ENCODE results near the gene GFRA4. TPM values are rescaled to one million over a fixed set of nuclear protein-coding genes. Genes with fewer than 3 reads are reported as not detected.

Gene GFRA4
- total and polyA plus RNA-seq, 2 donors (not counting 3 experiments of a cell fraction or from before 2014, with no cell fraction given), result not detected

DNA sequence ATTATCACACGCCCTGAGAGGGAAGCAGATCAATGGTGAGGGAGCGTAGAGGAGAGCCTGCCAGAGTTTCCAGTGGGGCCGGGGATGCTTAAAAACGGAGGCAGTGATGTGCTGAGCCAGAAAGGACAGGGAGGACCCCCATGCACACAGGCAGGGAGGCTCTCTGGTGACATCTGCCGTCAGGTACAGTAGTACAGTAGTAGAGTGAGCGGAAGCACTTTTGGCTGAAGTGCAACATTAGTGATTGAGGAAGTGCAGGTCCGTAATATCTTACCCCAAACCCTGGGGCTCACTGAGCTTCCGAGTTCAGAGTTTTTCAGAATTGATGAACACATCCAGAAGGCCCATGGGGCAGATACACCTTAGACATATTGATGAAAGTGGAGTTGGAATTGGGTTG, 42.1 kb downstream of the GFRA4 start:
- Histone ChIP-seq H3K27me3 (ENCODE audit: control insufficient read depth in 2 of 2, insufficient read depth in 2 of 2, low read length in 2 of 2) (no peaks in the 10 kb centered on the region), H2AFZ (ENCODE audit: low read depth, low read length) (no peak overlapping the region), H3K4me3 (replicated peaks in 1 of 3; ENCODE audit: insufficient read depth in 1 of 3, low read depth in 1 of 3, low read length in 3 of 3) (no peak overlapping the region), H3K79me2 (ENCODE audit: control insufficient read depth, insufficient read depth, low read length) (no peaks in the 10 kb centered on the region), H3K4me1 (ENCODE audit: control insufficient read depth, extremely low read depth, insufficient read depth, low read length) (no peaks in the 10 kb centered on the region), H3K27ac (ENCODE audit: insufficient read depth, low read depth, low read length) (no peak overlapping the region), H3K36me3 (ENCODE audit: control insufficient read depth in 2 of 2, extremely low read depth in 1 of 2, insufficient read depth in 2 of 2, low read length in 2 of 2) (no peaks in the 10 kb centered on the region), H3K9me1 (replicated peaks; ENCODE audit: control insufficient read depth, extremely low read depth, insufficient read depth, low read length) (no peaks in the 10 kb centered on the region), H3K9me3 (replicated peaks; ENCODE audit: control insufficient read depth, insufficient read depth, low read length) (no peaks in the 10 kb centered on the region), H3K4me2 (ENCODE audit: insufficient read depth, low read length) (no peak overlapping the region), H4K20me1 (replicated peaks; ENCODE audit: control insufficient read depth, extremely low read depth, insufficient read depth, low read length) (no peaks in the 10 kb centered on the region), H3K9ac (replicated peaks; ENCODE audit: extremely low read depth, insufficient read depth, low read length) (no peak overlapping the region)
- ChIA-PET CTCF (interaction anchor here (1.0 to 1.2 kb wide), 2 partner anchors 8 to 11 kb away, joined by 3 read pairs; no protein-coding TSS in a partner anchor), POLR2A (no interaction called here)
- intact Hi-C loops (cut with micrococcal nuclease) (no loop called here), dilution Hi-C loops (cut with MboI; ENCODE audit: extremely low pct_ligation_motif_present, low sequenced_read_pairs) (no loop called here)
- no peak for TF ChIP-seq EZH2 (IDR thresholded peaks at IDR 0.05; ENCODE audit: borderline replicate concordance, low read depth, low read length, severe bottlenecking)
- TF ChIP-seq CTCF (IDR thresholded peaks at IDR 0.05; ENCODE audit: extremely low read depth in 1 of 2, insufficient read depth in 1 of 2, low read depth in 1 of 2, low read length in 2 of 2), result no peak
- no peak for TF ChIP-seq JUN (IDR thresholded peaks at IDR 0.05; ENCODE audit: borderline replicate concordance, insufficient read depth, insufficient read length, low read depth)
- FAIRE-seq, result no peak
- BruUV-seq (replicated peaks), result no TSS peak
- DNase-seq (ENCODE audit: low read depth, low spot score), result no peak

DNA sequence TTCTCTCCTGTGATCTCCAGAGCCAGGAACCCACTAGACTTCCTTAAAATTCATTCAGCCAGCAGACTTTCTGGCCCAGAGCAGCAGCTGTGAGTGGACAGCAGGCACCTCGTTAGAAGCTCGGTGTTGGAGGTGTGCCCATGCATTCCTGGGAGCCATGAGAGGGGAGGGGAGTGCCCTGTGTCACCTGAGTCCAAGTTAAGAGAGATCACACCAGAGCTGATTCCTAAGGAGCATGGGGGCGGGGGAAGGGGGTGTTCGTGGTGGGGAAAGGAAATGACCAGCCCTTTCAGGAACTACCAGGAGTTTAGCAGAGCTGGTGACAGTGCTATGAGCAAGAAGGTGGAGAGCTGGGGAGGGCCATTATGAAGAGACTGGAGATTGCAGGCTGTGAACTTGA, 46.9 kb downstream of the GFRA4 start:
- no peaks in the 10 kb centered on the region for H4K20me1 ChIP-seq (replicated peaks; ENCODE audit: control insufficient read depth, extremely low read depth, insufficient read depth, low read length)
- CTCF ChIA-PET, result no interaction called here
- TF ChIP-seq EZH2 (IDR thresholded peaks at IDR 0.05; ENCODE audit: borderline replicate concordance, low read depth, low read length, severe bottlenecking) (no peak), POLR2A (IDR thresholded peaks at IDR 0.05; ENCODE audit: low read depth, low read length) (no peak), POLR2AphosphoS5 (IDR thresholded peaks at IDR 0.05; ENCODE audit: insufficient read depth, low read depth, low read length) (no peak), MYC (IDR thresholded peaks at IDR 0.05; ENCODE audit: low read depth, low read length) (no peak), CTCF (IDR thresholded peaks at IDR 0.05; ENCODE audit: extremely low read depth in 1 of 2, insufficient read depth in 1 of 2, low read depth in 1 of 2, low read length in 2 of 2) (no peak), GATA2 (IDR thresholded peaks at IDR 0.05; ENCODE audit: insufficient read depth, insufficient read length, low read depth, low read length) (no peak), JUN (IDR thresholded peaks at IDR 0.05; ENCODE audit: borderline replicate concordance, insufficient read depth, insufficient read length, low read depth) (no peak), FOS (IDR thresholded peaks at IDR 0.05; ENCODE audit: borderline replicate concordance, insufficient read depth, low read length) (no peak)
- TF ChIP-seq, protein P1, sequence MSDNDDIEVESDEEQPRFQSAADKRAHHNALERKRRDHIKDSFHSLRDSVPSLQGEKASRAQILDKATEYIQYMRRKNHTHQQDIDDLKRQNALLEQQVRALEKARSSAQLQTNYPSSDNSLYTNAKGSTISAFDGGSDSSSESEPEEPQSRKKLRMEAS (IDR thresholded peaks at IDR 0.05; ENCODE audit: insufficient read depth, insufficient read length), result no peak
- no peak overlapping the region for H2AFZ ChIP-seq (ENCODE audit: low read depth, low read length)
- DNase-seq (ENCODE audit: low read depth, low spot score), result peak; percentile 9
- no peaks in the 10 kb centered on the region for H3K36me3 ChIP-seq (ENCODE audit: control insufficient read depth in 2 of 2, extremely low read depth in 1 of 2, insufficient read depth in 2 of 2, low read length in 2 of 2)
- H3K4me3 ChIP-seq (replicated peaks in 1 of 3; ENCODE audit: insufficient read depth in 1 of 3, low read depth in 1 of 3, low read length in 3 of 3), result no peak overlapping the region
- dilution Hi-C loops (cut with MboI; ENCODE audit: extremely low pct_ligation_motif_present, low sequenced_read_pairs) (no loop called here), intact Hi-C loops (cut with micrococcal nuclease) (no loop called here)
- no peak overlapping the region for H3K27ac ChIP-seq (ENCODE audit: insufficient read depth, low read depth, low read length)
- BruUV-seq (replicated peaks), result no TSS peak
- no peak overlapping the region for H3K9ac ChIP-seq (replicated peaks; ENCODE audit: extremely low read depth, insufficient read depth, low read length)
- no peaks in the 10 kb centered on the region for H3K9me3 ChIP-seq (replicated peaks; ENCODE audit: control insufficient read depth, insufficient read depth, low read length)
- H3K9me1 ChIP-seq (replicated peaks; ENCODE audit: control insufficient read depth, extremely low read depth, insufficient read depth, low read length), result no peaks in the 10 kb centered on the region
- POLR2A ChIA-PET, result no interaction called here
- no peaks in the 10 kb centered on the region for H3K27me3 ChIP-seq (ENCODE audit: control insufficient read depth in 2 of 2, insufficient read depth in 2 of 2, low read length in 2 of 2)
- H3K4me2 ChIP-seq (ENCODE audit: insufficient read depth, low read length), result no peak overlapping the region
- FAIRE-seq, result no peak
- H3K4me1 ChIP-seq (ENCODE audit: control insufficient read depth, extremely low read depth, insufficient read depth, low read length), result no peaks in the 10 kb centered on the region
- no peaks in the 10 kb centered on the region for H3K79me2 ChIP-seq (ENCODE audit: control insufficient read depth, insufficient read depth, low read length)

Data from endothelial cell of umbilical vein (primary cell).